Liver (tissue), 9 donors: Measurements from ENCODE around the gene TRIO. TPM values are rescaled to one million over a fixed set of nuclear protein-coding genes. Genes with fewer than 3 reads are reported as not detected.

ENCODE experiments used
- DNase-seq: peaks from one replicate; pipeline ENCODE4 v3.0.0-alpha.2; 2017; ENCODE audit warnings: low spot score
- H3K27ac ChIP-seq, 2 donors: one replicate each; pipeline ENCODE4 v1.7.0; 2013; ENCODE audit warnings: inconsistent platforms in 2 of 2, low read length in 2 of 2, control low read depth in 1 of 2, low read depth in 1 of 2, mild to moderate bottlenecking in 1 of 2
- H3K27me3 ChIP-seq, 4 donors: one replicate each; pipeline versions ENCODE4 v1.6.1 to v1.7.0; 2013; ENCODE audit warnings: low read length in 3 of 4, inconsistent platforms in 1 of 4, mild to moderate bottlenecking in 1 of 4, moderate library complexity in 1 of 4; ENCODE audit not compliant: control insufficient read depth in 4 of 4, insufficient read depth in 4 of 4
- H3K36me3 ChIP-seq, 4 donors: one replicate each; pipeline versions ENCODE4 v1.6.1 to v1.7.0; 2013; ENCODE audit warnings: low read length in 3 of 4, mild to moderate bottlenecking in 3 of 4, low read depth in 1 of 4, moderate library complexity in 1 of 4; ENCODE audit not compliant: control insufficient read depth in 4 of 4, insufficient read depth in 3 of 4
- H3K4me1 ChIP-seq, 4 donors: one replicate each; pipeline versions ENCODE4 v1.6.1 to v1.7.0; 2013; ENCODE audit warnings: low read length in 3 of 4, mild to moderate bottlenecking in 3 of 4, moderate library complexity in 1 of 4; ENCODE audit not compliant: control insufficient read depth in 4 of 4, insufficient read depth in 4 of 4
- H3K4me3 ChIP-seq, 3 donors: one replicate each; pipeline versions ENCODE4 v1.6.1 to v1.7.0; 2013; ENCODE audit warnings: low read length in 3 of 3, control low read depth in 1 of 3, low read depth in 1 of 3, mild to moderate bottlenecking in 1 of 3
- H3K9ac ChIP-seq, 2 donors: one replicate each; pipeline ENCODE4 v1.7.0; 2013; ENCODE audit warnings: low read length in 2 of 2, mild to moderate bottlenecking in 2 of 2, moderate library complexity in 2 of 2, control low read depth in 1 of 2, low read depth in 1 of 2
- H3K9me3 ChIP-seq, 4 donors: one replicate each; pipeline versions ENCODE4 v1.6.1 to v1.7.0; 2013; ENCODE audit warnings: low read length in 3 of 4; ENCODE audit not compliant: control insufficient read depth in 4 of 4
- FOXA1 ChIP-seq: IDR thresholded peaks from 2 replicates; pipeline ENCODE4 v1.6.1; 2016; ENCODE audit warnings: antibody characterized with exemption
- FOXA2 ChIP-seq: IDR thresholded peaks from 2 replicates; pipeline ENCODE4 v1.6.1; 2016; ENCODE audit warnings: antibody characterized with exemption
- GABPA ChIP-seq, 2 donors: IDR thresholded peaks in 1 of 2; conservative IDR thresholded peaks in 1 of 2; 2 replicates each; pipeline ENCODE4 v1.6.1; 2016; ENCODE audit warnings: antibody characterized with exemption in 2 of 2, mild to moderate bottlenecking in 1 of 2, moderate library complexity in 1 of 2
- HNF4A ChIP-seq, 2 donors: conservative IDR thresholded peaks; 2 replicates each; pipeline ENCODE4 v1.6.1; 2016; ENCODE audit warnings: antibody characterized with exemption in 2 of 2, mild to moderate bottlenecking in 2 of 2
- HNF4G ChIP-seq: IDR thresholded peaks from 2 replicates; pipeline ENCODE4 v1.6.1; 2016; ENCODE audit warnings: antibody characterized with exemption
- JUND ChIP-seq, 2 donors: IDR thresholded peaks; 2 replicates each; pipeline ENCODE4 v1.6.1; 2016; ENCODE audit warnings: antibody characterized with exemption in 2 of 2
- RAD21 ChIP-seq, 2 donors: IDR thresholded peaks; 2 replicates each; pipeline ENCODE4 v1.6.1; 2016; ENCODE audit warnings: antibody characterized with exemption in 2 of 2, mild to moderate bottlenecking in 2 of 2
- RXRA ChIP-seq, 2 donors: IDR thresholded peaks; 2 replicates each; pipeline ENCODE4 v1.6.1; 2017 to 2018; ENCODE audit warnings: antibody characterized with exemption in 2 of 2, mild to moderate bottlenecking in 1 of 2
- TAF1 ChIP-seq: conservative IDR thresholded peaks from 2 replicates; pipeline ENCODE4 v1.6.1; 2016; ENCODE audit warnings: antibody characterized with exemption, mild to moderate bottlenecking
- WGBS: extraction: QIAGEN DNeasy Blood & Tissue Kit; methylation state at CpG from one replicate; pipeline ENCODE4 v1.1.7; 2013; 5-methylcytosine and 5-hydroxymethylcytosine counted together
- polyA plus RNA-seq, 2 donors: library from polyadenylated mRNA; stranded (reverse) in 1 of 2; unstranded in 1 of 2; fragments of 200-250 nt in 1 of 2; fragments of >200 nt in 1 of 2; fragmentation: Nextera tagmentation in 1 of 2; extraction: Ambion mirVana in 1 of 2; gene quantifications; one replicate each; pipeline versions ENCODE4 v1.2.1 to v1.2.3, GENCODE V29; 2013 to 2015
- total RNA-seq, 2 donors: library from RNA; depleted of rRNA; stranded (reverse); fragments of >200 nt; gene quantifications; one replicate each; pipeline ENCODE4 v1.2.3, GENCODE V29; 2014
- TF ChIP-seq, protein P1 (sequence below): IDR thresholded peaks from 2 replicates; pipeline ENCODE4 v1.6.1; 2016; ENCODE audit warnings: antibody characterized with exemption, mild to moderate bottlenecking
- TF ChIP-seq, protein P2 (sequence below): IDR thresholded peaks from 2 replicates; pipeline ENCODE4 v1.6.1; 2016; ENCODE audit warnings: antibody characterized with exemption
- TF ChIP-seq, protein P3 (sequence below): IDR thresholded peaks from 2 replicates; pipeline ENCODE4 v1.6.1; 2016; ENCODE audit warnings: antibody characterized with exemption
- TF ChIP-seq, protein P4 (sequence below): fragments of 150-350 bp; IDR thresholded peaks from 2 replicates; pipeline ENCODE4 v1.5.1; 2017; ENCODE audit warnings: improper control_type of control experiment, low read depth, low read length; ENCODE audit not compliant: missing input control
- donor health status: healthy.
- donor health status: healthy.
- donor health status: healthy.
- donor health status: healthy.
- donor health status: healthy.

TRIO gene
- total and polyA plus RNA-seq, 4 donors: 8.5 to 86.2 (median 16.0) TPM

DNA sequence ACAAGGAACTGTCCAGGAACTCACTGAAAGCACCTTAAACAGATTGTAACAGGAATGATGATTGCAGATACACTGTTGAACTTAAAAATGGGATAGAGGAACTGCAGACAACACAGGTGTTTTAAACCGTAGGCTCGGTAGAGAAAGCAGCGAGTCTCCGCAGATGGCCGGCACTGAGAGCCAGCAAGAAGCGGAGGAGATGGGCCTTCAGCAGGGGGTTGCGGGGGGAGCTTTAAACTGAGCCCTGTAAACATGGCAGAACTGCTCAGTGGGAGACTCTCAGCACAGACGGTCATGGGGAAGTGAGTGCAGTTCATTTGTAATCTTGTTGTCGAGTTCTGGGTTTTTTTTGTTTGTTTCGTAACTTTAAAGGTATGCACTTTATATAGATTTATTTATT is 283.4 kb downstream of the TRIO start:
- Histone ChIP-seq H3K9ac (no peak overlapping the region), H3K27me3 (no peaks in the 10 kb centered on the region), H3K9me3 (no peaks in the 10 kb centered on the region), H3K4me1 (no peaks in the 10 kb centered on the region), H3K27ac (no peak overlapping the region), H3K4me3 (no peak overlapping the region), H3K36me3 (peaks cover 0 to 27% (median 10%) of the 10 kb centered on the region in 4 donors)
- DNase-seq: no peak
- 95% methylated on average over 10 of the region's 10 CpGs for WGBS
- TF ChIP-seq JUND (IDR thresholded peaks at IDR 0.05): no peak
- no peak for TF ChIP-seq FOXA2
- TF ChIP-seq RXRA (IDR thresholded peaks at IDR 0.05): no peak
- no peak for TF ChIP-seq FOXA1
- TF ChIP-seq, protein P1, sequence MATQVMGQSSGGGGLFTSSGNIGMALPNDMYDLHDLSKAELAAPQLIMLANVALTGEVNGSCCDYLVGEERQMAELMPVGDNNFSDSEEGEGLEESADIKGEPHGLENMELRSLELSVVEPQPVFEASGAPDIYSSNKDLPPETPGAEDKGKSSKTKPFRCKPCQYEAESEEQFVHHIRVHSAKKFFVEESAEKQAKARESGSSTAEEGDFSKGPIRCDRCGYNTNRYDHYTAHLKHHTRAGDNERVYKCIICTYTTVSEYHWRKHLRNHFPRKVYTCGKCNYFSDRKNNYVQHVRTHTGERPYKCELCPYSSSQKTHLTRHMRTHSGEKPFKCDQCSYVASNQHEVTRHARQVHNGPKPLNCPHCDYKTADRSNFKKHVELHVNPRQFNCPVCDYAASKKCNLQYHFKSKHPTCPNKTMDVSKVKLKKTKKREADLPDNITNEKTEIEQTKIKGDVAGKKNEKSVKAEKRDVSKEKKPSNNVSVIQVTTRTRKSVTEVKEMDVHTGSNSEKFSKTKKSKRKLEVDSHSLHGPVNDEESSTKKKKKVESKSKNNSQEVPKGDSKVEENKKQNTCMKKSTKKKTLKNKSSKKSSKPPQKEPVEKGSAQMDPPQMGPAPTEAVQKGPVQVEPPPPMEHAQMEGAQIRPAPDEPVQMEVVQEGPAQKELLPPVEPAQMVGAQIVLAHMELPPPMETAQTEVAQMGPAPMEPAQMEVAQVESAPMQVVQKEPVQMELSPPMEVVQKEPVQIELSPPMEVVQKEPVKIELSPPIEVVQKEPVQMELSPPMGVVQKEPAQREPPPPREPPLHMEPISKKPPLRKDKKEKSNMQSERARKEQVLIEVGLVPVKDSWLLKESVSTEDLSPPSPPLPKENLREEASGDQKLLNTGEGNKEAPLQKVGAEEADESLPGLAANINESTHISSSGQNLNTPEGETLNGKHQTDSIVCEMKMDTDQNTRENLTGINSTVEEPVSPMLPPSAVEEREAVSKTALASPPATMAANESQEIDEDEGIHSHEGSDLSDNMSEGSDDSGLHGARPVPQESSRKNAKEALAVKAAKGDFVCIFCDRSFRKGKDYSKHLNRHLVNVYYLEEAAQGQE: no peak
- TF ChIP-seq, protein P2, sequence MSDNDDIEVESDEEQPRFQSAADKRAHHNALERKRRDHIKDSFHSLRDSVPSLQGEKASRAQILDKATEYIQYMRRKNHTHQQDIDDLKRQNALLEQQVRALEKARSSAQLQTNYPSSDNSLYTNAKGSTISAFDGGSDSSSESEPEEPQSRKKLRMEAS: no peak
- TF ChIP-seq, protein P3, sequence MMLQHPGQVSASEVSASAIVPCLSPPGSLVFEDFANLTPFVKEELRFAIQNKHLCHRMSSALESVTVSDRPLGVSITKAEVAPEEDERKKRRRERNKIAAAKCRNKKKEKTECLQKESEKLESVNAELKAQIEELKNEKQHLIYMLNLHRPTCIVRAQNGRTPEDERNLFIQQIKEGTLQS: no peak
- TF ChIP-seq GABPA (IDR thresholded peaks at IDR 0.05 in 1 of 2, conservative IDR thresholded peaks at IDR 0.05 in 1 of 2): no peak
- TF ChIP-seq HNF4G: no peak
- no peak for TF ChIP-seq HNF4A (conservative IDR thresholded peaks at IDR 0.05)

DNA sequence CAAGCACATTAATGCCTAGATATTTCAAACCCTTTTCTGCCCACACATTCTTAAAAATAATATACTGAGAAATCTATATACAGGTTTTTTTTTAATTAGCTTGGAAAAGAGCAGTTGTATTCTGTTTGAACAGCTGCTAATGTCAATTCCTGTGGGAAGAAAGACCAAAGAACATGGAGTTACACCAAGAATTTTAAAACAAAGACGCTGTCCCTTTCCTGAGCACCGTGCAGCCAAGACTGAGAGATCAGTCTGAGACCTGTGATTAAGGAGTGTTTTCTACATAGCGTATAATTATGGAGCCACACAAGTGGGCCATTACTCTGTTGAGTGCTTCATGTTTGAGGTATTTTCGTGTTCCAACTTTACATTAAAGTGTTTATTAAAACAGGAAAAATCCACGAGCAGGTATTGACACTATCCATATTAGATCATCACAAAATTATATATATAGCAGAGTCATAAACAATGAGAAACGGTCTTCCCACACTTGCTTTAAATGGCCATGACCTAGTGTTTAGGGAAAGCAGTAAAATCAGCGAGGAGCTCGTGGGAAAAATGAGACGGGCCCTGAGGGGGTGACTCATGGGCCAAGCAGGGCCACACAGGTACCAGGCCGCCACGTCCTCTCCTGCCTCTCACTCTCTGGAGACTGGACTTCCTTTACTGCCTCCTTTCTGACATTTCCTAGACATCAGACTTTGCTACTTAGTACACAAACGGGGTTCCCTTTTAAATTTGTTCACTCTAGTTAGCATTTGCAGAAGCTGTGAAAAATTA is 285.4 kb downstream of the TRIO start:
- TF ChIP-seq, protein P2: no peak
- Histone ChIP-seq H3K9ac (no peak overlapping the region), H3K27ac (no peak overlapping the region), H3K9me3 (no peaks in the 10 kb centered on the region), H3K36me3 (peaks cover 0 to 12% (median 7%) of the 10 kb centered on the region in 4 donors), H3K4me3 (no peak overlapping the region), H3K27me3 (no peaks in the 10 kb centered on the region), H3K4me1 (no peaks in the 10 kb centered on the region)
- WGBS: 93% methylated on average over 12 of the region's 12 CpGs
- no peak for DNase-seq

DNA sequence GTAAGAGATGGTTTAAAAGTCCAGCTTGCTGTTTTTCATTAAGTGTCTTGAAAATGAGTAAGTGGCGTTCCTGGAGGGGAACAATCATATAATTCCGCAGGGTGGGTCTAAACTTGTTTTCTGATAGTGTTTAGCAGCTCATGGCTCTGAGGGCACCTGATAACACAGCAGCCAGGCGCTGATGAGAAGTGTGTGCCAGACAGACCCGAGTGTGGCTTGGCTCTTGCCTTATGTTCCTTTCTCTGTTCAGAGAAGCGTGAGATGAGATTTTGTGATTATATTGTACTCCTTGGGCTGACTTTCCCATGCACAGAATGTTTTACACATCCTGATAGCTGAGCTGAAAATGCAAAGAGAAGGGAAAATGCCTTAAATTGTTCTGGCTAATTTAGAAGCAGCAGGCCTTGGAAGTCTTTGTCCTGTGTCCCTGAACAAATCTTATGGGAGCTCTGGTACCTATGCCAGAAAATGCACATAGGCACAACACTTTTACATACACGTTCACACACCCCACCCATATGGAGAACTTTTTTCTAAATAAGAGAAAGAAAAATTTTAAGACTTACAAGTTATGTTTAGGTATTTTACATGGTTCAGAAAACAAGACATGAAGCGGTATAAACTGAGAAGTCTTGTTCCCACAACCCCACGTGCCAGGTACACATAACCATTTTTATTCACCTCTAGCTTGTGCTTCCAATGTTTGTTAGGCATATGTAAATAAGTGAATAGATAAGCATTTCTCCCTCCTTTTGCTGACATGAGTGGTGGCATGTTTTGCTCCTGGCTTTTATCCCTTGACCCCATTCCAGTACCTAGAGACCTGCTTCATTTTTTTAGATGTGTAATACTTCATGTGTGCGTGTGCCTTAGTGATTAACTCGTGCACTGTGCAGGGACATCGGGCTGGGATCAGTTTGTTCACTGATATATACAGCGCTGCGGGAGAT is 286.2 kb downstream of the TRIO start:
- DNase-seq: peak; percentile 50
- no peaks in the 10 kb centered on the region for H3K4me1 ChIP-seq
- no peak overlapping the region for H3K9ac ChIP-seq
- no peak overlapping the region for H3K4me3 ChIP-seq
- no peak for TF ChIP-seq TAF1
- no peak for TF ChIP-seq RAD21 (IDR thresholded peaks at IDR 0.05)
- TF ChIP-seq, protein P4, sequence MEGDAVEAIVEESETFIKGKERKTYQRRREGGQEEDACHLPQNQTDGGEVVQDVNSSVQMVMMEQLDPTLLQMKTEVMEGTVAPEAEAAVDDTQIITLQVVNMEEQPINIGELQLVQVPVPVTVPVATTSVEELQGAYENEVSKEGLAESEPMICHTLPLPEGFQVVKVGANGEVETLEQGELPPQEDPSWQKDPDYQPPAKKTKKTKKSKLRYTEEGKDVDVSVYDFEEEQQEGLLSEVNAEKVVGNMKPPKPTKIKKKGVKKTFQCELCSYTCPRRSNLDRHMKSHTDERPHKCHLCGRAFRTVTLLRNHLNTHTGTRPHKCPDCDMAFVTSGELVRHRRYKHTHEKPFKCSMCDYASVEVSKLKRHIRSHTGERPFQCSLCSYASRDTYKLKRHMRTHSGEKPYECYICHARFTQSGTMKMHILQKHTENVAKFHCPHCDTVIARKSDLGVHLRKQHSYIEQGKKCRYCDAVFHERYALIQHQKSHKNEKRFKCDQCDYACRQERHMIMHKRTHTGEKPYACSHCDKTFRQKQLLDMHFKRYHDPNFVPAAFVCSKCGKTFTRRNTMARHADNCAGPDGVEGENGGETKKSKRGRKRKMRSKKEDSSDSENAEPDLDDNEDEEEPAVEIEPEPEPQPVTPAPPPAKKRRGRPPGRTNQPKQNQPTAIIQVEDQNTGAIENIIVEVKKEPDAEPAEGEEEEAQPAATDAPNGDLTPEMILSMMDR: no peak
- no peak for TF ChIP-seq FOXA1
- H3K27ac ChIP-seq: no peak overlapping the region
- no peaks in the 10 kb centered on the region for H3K9me3 ChIP-seq
- no peaks in the 10 kb centered on the region for H3K27me3 ChIP-seq
- 93% methylated on average over 13 of the region's 13 CpGs for WGBS
- peaks cover 0 to 12% (median 6%) of the 10 kb centered on the region in 4 donors for H3K36me3 ChIP-seq
